ENCODE data around the gene ABHD17A.
"Not testable (repeated sequence)": the region's sequence is repeated elsewhere in the genome, so short reads cannot be mapped to it uniquely, and the experiment has no call there.

Gene ABHD17A

GRCh38 chr19:1880611-1881392, 4.5 kb downstream of the ABHD17A start:
- TF ChIP-seq ZNF274 (IDR thresholded peaks at IDR 0.05; ENCODE audit: low read depth, low read length) = no peak

DNA sequence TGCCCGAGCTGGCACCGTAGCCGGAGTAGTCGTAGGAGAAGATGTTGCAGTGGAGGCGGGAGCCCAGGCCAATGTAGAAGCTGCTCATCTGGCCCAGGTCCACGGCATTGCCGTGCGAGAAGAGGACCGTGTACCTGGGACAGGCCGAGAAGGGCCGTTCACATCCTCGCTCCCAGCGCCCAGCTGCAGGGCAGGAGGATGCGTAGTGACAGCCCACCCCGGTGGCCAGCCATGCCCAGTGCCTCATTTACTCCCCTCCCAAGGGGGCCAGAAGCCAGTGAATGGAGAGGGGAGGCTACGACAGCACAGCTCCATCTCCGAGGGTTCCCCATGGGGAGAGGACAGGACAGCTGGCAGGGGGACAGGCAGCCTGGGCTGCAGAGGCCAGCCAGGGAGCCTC, 5.3 kb downstream of the ABHD17A start:
- H3K4me3 ChIP-seq (ENCODE audit: low read length) = not testable (repeated sequence)

More at GRCh38 chr19:1880611-1881392, 4.5 kb downstream of the ABHD17A start:
- no peak overlapping the region for H3K4me3 ChIP-seq (ENCODE audit: low read length)

GRCh38 chr19:1878583-1878982, 6.7 kb downstream of the ABHD17A start:
- H3K4me3 ChIP-seq (ENCODE audit: low read length) = not testable (repeated sequence)

GRCh38 chr19:1877280-1877660, 8.0 kb downstream of the ABHD17A start:
- H3K4me3 ChIP-seq (ENCODE audit: low read length) = not testable (repeated sequence)

- peak overlapping the region; percentile 7; the same call in 1 of the 2 replicates for H3K4me3 ChIP-seq (ENCODE audit: low read length)
These were observed 8.6 kb downstream of the ABHD17A start for GRCh38 chr19:1876496-1877279.

- peak overlapping the region; percentile 82 for H3K4me3 ChIP-seq (ENCODE audit: low read length)
- TF ChIP-seq ZNF274 (IDR thresholded peaks at IDR 0.05; ENCODE audit: low read depth, low read length) = no peak
These were observed 9.4 kb downstream of the ABHD17A start for GRCh38 chr19:1875646-1876495.

DNA sequence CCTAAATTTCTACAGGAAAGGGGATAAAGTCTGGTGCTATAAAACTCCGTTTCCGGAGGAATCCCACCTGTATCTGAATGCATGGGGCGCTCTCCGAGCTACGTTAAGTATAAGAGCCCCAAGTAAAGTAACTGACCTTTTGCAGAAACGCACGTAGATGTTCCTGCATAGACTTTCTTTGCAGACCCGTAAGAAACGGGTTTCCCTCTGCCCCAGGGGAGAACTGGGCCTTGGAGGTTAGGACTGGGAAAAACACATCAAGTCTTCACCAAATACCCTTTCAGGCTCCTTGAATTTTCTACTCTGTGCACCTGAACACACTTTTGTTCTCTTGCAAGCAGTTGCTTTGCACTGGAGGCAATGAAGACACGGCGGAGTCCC, 10.0 kb downstream of the ABHD17A start:
- peak overlapping the region; percentile 82 for H3K4me3 ChIP-seq (ENCODE audit: low read length)

DNA sequence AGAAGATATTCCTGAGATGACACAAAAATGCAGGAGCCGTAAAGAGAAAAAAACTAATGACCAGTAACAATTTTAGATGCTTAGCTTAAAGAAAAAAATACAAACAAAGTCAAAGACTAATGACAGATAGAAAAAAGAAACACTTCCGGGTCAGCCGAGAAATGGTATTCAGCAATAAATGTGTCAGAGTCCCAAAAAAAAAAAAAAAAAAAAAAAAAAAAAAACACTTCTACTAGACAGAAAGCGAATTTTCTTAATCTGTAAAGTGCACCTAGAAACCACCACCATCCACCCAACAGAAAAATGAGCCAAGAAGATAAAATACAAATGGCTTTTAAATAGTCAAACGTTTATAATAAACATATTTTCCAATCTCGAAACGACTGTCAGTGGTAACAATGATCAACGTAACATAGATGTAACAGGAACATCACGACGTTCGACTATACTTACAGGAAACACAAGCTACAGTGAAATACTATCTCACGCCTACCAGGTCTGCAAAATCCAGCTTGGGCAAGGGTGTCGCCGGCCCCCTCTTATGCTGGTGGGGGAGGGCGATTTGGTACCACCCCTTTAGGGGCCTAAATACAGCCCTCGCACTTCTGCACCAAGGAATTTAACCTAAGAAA, 10.6 kb downstream of the ABHD17A start:
- H3K4me3 ChIP-seq (ENCODE audit: low read length) = peak overlapping the region; percentile 82
- TF ChIP-seq ZNF274 (IDR thresholded peaks at IDR 0.05; ENCODE audit: low read depth, low read length) = no peak

DNA sequence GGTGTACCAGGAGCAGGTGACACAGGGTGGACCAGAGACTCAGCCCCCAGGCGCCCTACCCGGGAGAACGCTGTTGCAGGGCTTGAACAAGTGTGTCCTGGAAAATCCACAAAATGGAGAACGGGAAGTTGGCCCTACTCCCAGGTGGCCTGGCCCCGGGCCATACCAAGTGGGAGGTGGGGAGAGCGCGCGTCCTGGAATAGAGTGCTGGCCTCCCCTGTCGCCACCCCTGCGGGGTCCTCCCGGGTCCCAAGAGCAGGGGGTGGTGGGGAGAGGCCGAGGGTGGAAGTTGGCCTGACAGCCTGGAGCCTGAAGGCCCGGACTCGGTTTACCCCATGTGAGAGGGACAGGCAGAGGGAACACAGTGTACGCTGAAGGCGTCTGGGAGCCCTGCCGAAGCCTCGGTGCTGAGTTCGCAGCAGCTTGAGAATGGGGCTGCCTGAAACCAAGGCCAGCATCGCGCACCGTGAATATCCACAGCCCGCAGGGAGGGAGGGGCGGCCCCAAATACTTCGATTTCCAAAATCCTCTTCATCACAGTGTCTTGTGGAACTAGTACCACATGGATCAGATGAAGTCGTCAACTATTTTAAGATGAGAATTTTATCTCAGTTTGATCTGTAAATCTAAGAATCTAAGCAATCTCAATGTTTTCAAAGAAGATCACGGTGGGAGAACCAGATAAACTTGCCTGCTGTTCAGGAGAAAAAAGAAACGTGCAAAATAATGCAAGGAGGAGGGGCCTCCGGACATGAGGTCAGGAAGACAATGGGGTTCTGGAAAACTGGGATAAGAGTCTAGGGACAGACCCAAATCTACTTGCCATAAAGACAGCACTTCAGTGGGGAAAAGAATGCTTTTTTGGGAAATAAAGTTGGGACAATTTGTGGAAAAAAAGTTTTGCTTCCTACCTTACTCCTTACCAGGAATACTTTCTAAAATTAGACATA, 11.5 kb downstream of the ABHD17A start:
- peak overlapping the region; percentile 82 for H3K4me3 ChIP-seq (ENCODE audit: low read length)
- TF ChIP-seq ZNF274 (IDR thresholded peaks at IDR 0.05; ENCODE audit: low read depth, low read length) = no peak

DNA sequence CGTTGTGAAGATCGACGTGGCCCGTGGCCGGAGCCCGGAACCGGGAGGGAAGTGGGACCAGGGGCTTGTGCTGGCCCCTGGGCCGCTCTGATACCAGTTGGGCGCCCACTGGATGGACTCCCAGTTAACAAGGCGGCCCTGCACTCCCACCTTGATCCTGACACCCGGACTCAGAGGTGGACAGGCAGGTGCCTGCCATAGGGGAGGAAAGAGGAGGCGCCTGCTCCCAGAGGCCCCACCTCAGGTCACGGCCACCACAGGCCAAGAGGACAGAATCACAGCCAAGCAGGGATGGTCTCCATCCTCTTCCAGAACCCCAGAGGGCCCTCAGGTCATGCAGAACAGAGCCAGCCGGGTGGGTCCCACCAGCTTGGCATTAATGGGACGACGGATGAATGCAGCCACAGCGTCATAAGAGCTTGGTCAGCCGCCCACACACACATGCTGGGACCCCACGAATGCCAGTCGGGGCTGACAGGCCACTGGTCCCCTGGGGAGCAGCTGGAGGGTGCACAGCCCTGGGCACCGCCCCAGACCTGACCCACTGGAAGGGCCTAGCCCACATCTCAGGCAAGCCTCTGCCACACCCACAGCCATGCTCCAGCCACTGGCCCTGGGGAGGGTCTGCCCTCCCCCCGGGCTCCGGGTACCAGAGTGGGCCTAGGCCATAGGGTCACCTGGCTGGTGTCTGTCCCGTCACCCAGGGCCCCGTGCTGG, 12.3 kb downstream of the ABHD17A start:
- no peak overlapping the region for H3K4me3 ChIP-seq (ENCODE audit: low read length)
- no peak for TF ChIP-seq ZNF274 (IDR thresholded peaks at IDR 0.05; ENCODE audit: low read depth, low read length)

- no peak overlapping the region for H3K4me3 ChIP-seq (ENCODE audit: low read length)
- TF ChIP-seq ZNF274 (IDR thresholded peaks at IDR 0.05; ENCODE audit: low read depth, low read length) = no peak
These were observed 13.7 kb downstream of the ABHD17A start for GRCh38 chr19:1871630-1872029.

DNA sequence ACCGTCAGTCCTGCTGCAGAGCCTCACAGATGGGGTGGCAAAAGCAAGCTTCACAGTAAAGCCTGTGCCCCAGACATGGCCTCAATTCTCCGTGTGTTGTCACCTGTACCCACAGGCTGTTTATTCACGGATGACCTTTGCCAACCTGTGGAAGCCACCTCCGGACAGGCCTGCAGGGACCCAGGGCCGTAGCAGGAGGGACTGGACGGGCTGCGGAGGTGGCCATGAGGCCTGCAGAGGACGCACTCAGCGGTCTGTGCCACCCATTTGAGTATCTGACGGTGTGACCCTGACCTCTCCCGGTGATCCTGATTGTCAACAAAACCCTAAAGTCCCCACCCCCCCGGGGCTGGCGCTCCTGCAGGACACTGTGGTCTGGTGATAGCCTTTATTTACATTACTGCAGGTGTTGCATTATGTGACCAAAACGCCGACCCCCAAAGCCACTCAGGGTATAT, 14.1 kb downstream of the ABHD17A start:
- no peak overlapping the region for H3K4me3 ChIP-seq (ENCODE audit: low read length)
- no peak for TF ChIP-seq ZNF274 (IDR thresholded peaks at IDR 0.05; ENCODE audit: low read depth, low read length)

DNA sequence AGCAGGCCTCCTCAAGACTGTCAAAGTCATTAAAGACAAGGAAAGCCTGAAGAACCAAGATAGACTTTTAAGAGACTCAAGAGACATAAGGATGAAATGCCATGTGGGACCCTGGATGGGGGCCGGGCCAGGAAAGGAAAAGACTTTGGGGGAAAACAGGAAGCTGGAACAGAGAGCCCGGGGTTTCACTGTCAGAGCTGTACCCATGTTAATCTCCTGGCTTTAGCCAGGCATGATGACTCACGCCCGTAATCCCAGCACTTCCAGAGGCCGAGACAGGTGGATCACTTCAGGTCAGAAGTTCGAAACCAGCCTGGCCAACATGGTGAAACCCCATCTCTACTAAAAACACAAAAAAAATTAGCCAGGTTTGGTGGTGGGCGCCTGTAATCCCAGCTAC, 16.3 kb downstream of the ABHD17A start:
- no peak overlapping the region for H3K4me3 ChIP-seq (ENCODE audit: low read length)
- TF ChIP-seq ZNF274 (IDR thresholded peaks at IDR 0.05; ENCODE audit: low read depth, low read length) = no peak
